H1 (cell line): ENCODE data around the gene RPN2. TPM values are rescaled to one million over a fixed set of nuclear protein-coding genes. Genes with fewer than 3 reads are reported as not detected.

Source experiments
- EP300 ChIP-seq, 2 experiments: IDR thresholded peaks; 1 replicate in 1 of 2; 2 replicates in 1 of 2; pipeline ENCODE4 v1.6.1; 2011 to 2012; ENCODE audit warnings: low read depth in 2 of 2, low read length in 2 of 2, mild to moderate bottlenecking in 2 of 2, borderline replicate concordance in 1 of 2, inconsistent platforms in 1 of 2, moderate library complexity in 1 of 2
- polyA plus RNA-seq, 7 experiments: library from polyadenylated mRNA; depleted of rRNA in 3 of 7; stranded (reverse) in 5 of 7; unstranded in 2 of 7; fragments of >200 nt in 5 of 7; fragments of 200-250 nt in 2 of 7; gene quantifications; 1 replicate in 5 of 7; 2 replicates in 1 of 7; 4 replicates in 1 of 7; pipeline versions ENCODE4 v1.2.1 to v1.2.3, GENCODE V29; 2011 to 2013; ENCODE audit warnings: missing spikeins in 2 of 7, mixed read lengths in 2 of 7
- total RNA-seq: library from RNA; stranded (reverse); fragmentation: NEBNext Ultra II Directional; extraction: Animal tissue kit (Norgen Biotek cat#: 25700); gene quantifications from 2 replicates; pipeline ENCODE4 v1.2.1, GENCODE V29; 2021

The RPN2 gene
- total and polyA plus RNA-seq, 2 of the 8 experiments (the other 6 are each of a cell fraction or from before 2014, with no cell fraction given), result 236 to 379 TPM

DNA sequence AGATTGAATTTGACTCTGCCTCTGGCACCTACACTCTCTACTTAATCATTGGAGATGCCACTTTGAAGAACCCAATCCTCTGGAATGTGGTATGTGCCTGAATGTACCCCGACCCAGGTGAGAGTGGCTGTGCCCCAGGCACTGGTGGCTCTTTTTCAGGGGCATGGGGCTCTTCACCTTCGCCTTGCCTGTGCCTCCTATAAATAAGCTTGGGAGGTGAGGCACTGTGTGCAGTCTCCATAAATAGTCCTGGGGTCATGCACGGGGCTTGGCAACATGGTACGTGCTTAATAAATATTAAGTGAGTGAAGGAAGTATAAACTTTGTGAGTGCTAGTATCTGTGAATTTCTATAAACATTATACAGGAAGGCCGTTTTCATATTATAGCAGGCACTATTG is 49.5 kb downstream of the RPN2 start (continued):
- no peak for TF ChIP-seq EP300 (IDR thresholded peaks at IDR 0.05; ENCODE audit: borderline replicate concordance in 1 of 2, low read depth in 2 of 2, low read length in 2 of 2)
